ENCODE results near the gene SPECC1. TPM values are rescaled to one million over a fixed set of nuclear protein-coding genes. Genes with fewer than 3 reads are reported as not detected.

SPECC1 gene
- total and polyA plus RNA-seq, 2 donors (not counting 3 experiments of a cell fraction or from before 2014, with no cell fraction given) = 5.3 to 20.4 TPM

- ChIA-PET CTCF (no interaction called here), POLR2A (no interaction called here)
- Histone ChIP-seq H3K79me2 (ENCODE audit: control insufficient read depth, insufficient read depth, low read length) (no peaks in the 10 kb centered on the region), H3K27ac (ENCODE audit: insufficient read depth, low read depth, low read length) (no peak overlapping the region), H3K9me3 (replicated peaks; ENCODE audit: control insufficient read depth, insufficient read depth, low read length) (no peaks in the 10 kb centered on the region), H4K20me1 (replicated peaks; ENCODE audit: control insufficient read depth, extremely low read depth, insufficient read depth, low read length) (no peaks in the 10 kb centered on the region), H2AFZ (ENCODE audit: low read depth, low read length) (no peak overlapping the region), H3K9ac (replicated peaks; ENCODE audit: extremely low read depth, insufficient read depth, low read length) (no peak overlapping the region), H3K4me2 (ENCODE audit: insufficient read depth, low read length) (no peak overlapping the region), H3K4me1 (ENCODE audit: control insufficient read depth, extremely low read depth, insufficient read depth, low read length) (no peaks in the 10 kb centered on the region), H3K4me3 (replicated peaks in 1 of 3; ENCODE audit: insufficient read depth in 1 of 3, low read depth in 1 of 3, low read length in 3 of 3) (no peak overlapping the region), H3K27me3 (ENCODE audit: control insufficient read depth in 2 of 2, insufficient read depth in 2 of 2, low read length in 2 of 2) (no peaks in the 10 kb centered on the region), H3K9me1 (replicated peaks; ENCODE audit: control insufficient read depth, extremely low read depth, insufficient read depth, low read length) (no peaks in the 10 kb centered on the region), H3K36me3 (ENCODE audit: control insufficient read depth in 2 of 2, extremely low read depth in 1 of 2, insufficient read depth in 2 of 2, low read length in 2 of 2) (no peaks in the 10 kb centered on the region)
- TF ChIP-seq MAX (IDR thresholded peaks at IDR 0.05; ENCODE audit: insufficient read depth, insufficient read length) (no peak), POLR2A (IDR thresholded peaks at IDR 0.05; ENCODE audit: low read depth, low read length) (no peak), GATA2 (IDR thresholded peaks at IDR 0.05; ENCODE audit: insufficient read depth, insufficient read length, low read depth, low read length) (no peak), MYC (IDR thresholded peaks at IDR 0.05; ENCODE audit: low read depth, low read length) (no peak), CTCF (IDR thresholded peaks at IDR 0.05; ENCODE audit: extremely low read depth in 1 of 2, insufficient read depth in 1 of 2, low read depth in 1 of 2, low read length in 2 of 2) (no peak), JUN (IDR thresholded peaks at IDR 0.05; ENCODE audit: borderline replicate concordance, insufficient read depth, insufficient read length, low read depth) (no peak), POLR2AphosphoS5 (IDR thresholded peaks at IDR 0.05; ENCODE audit: insufficient read depth, low read depth, low read length) (no peak), FOS (IDR thresholded peaks at IDR 0.05; ENCODE audit: borderline replicate concordance, insufficient read depth, low read length) (no peak), EZH2 (IDR thresholded peaks at IDR 0.05; ENCODE audit: borderline replicate concordance, low read depth, low read length, severe bottlenecking) (no peak)
- FAIRE-seq = no peak
- no TSS peak for BruUV-seq (replicated peaks)
- DNase-seq (ENCODE audit: low read depth, low spot score) = no peak
- intact Hi-C loops (cut with micrococcal nuclease) = no loop called here
- dilution Hi-C loops (cut with MboI; ENCODE audit: extremely low pct_ligation_motif_present, low sequenced_read_pairs) = no loop called here
These were observed 301.3 kb downstream of the SPECC1 start for GRCh38 chr17:20310481-20310880.
